Endothelial cell of umbilical vein (primary cell): ENCODE results near the gene LRRC32. TPM values are rescaled to one million over a fixed set of nuclear protein-coding genes. Genes with fewer than 3 reads are reported as not detected.

Experiments
- BruUV-seq: library from RNA; stranded (reverse); fragments of 400-500 nt; replicated peaks from 2 replicates; lab custom pipeline; 2021; lab: Mats Ljungman, UMichigan
- CTCF ChIA-PET: fragments of 300-600, 350-600 bp; sonication (Branson Sonifier 250); formaldehyde crosslinking; loops from one replicate; lab custom pipeline; 2021; ENCODE audit warnings: antibody characterized with exemption, inconsistent platforms; lab: Charles Lee
- POLR2A ChIA-PET: fragments of 300-600, 350-600 bp; sonication (Branson Sonifier 250); formaldehyde crosslinking; loops from one replicate; lab custom pipeline; 2021; ENCODE audit warnings: antibody characterized with exemption, inconsistent platforms; lab: Charles Lee
- DNase-seq: peaks from one replicate; pipeline ENCODE4 v3.0.0-alpha.2; 2011; ENCODE audit warnings: low read depth, low spot score
- FAIRE-seq: peaks from 2 replicates; lab custom pipeline; 2011; peaks lifted over from hg19 to GRCh38; lab: Jason Lieb, UNC
- H2AFZ ChIP-seq: 2 replicates; pipeline ENCODE4 v1.6.0; 2012; ENCODE audit warnings: low read depth, low read length, control low read depth, inconsistent platforms
- H3K27ac ChIP-seq: 2 replicates; pipeline ENCODE4 v1.5.1; 2011; ENCODE audit warnings: low read depth, mild to moderate bottlenecking, control low read depth, low read length, moderate library complexity; ENCODE audit not compliant: insufficient read depth
- H3K27me3 ChIP-seq, 2 experiments: 2 replicates each; pipeline versions ENCODE4 v1.6.0 to v1.6.1; 2011; ENCODE audit warnings: low read length in 2 of 2, mixed read lengths in 1 of 2; ENCODE audit not compliant: control insufficient read depth in 2 of 2, insufficient read depth in 2 of 2
- H3K36me3 ChIP-seq, 2 experiments: 2 replicates in 1 of 2; 3 replicates in 1 of 2; pipeline ENCODE4 v1.5.1; 2011; ENCODE audit warnings: low read length in 2 of 2, mild to moderate bottlenecking in 1 of 2, moderate library complexity in 1 of 2; ENCODE audit not compliant: control insufficient read depth in 2 of 2, insufficient read depth in 2 of 2; ENCODE audit errors: extremely low read depth in 1 of 2
- H3K4me1 ChIP-seq: 3 replicates; pipeline ENCODE4 v1.5.1; 2011; ENCODE audit warnings: mild to moderate bottlenecking, low read length; ENCODE audit not compliant: control insufficient read depth, insufficient read depth; ENCODE audit errors: extremely low read depth
- H3K4me2 ChIP-seq: 2 replicates; pipeline ENCODE4 v1.6.1; 2011; ENCODE audit warnings: low read length, control low read depth, mixed read lengths; ENCODE audit not compliant: insufficient read depth
- H3K4me3 ChIP-seq, 3 experiments: fragments of 200-600 bp in 1 of 3; sonication (generic), shearing (Covaris generic) in 1 of 3; replicated peaks in 1 of 3; 2 replicates each; pipeline ENCODE4 v1.5.1; 2011 to 2016; ENCODE audit warnings: control low read depth in 3 of 3, low read length in 3 of 3, mild to moderate bottlenecking in 2 of 3, inconsistent platforms in 1 of 3, low read depth in 1 of 3, moderate library complexity in 1 of 3; ENCODE audit not compliant: insufficient read depth in 1 of 3
- H3K79me2 ChIP-seq: 2 replicates; pipeline ENCODE4 v1.6.0; 2012; ENCODE audit warnings: low read length, inconsistent platforms; ENCODE audit not compliant: control insufficient read depth, insufficient read depth
- H3K9ac ChIP-seq: replicated peaks from 2 replicates; pipeline ENCODE3; 2011; ENCODE audit warnings: low read length, control low read depth; ENCODE audit not compliant: insufficient read depth; ENCODE audit errors: extremely low read depth
- H3K9me1 ChIP-seq: replicated peaks from 3 replicates; pipeline ENCODE4 v1.6.0; 2011; ENCODE audit warnings: mild to moderate bottlenecking, low read length; ENCODE audit not compliant: control insufficient read depth, insufficient read depth; ENCODE audit errors: extremely low read depth
- H3K9me3 ChIP-seq: replicated peaks from 2 replicates; pipeline ENCODE4 v1.5.1; 2012; ENCODE audit warnings: low read length, inconsistent platforms; ENCODE audit not compliant: control insufficient read depth, insufficient read depth
- H4K20me1 ChIP-seq: replicated peaks from 2 replicates; pipeline ENCODE3; 2011; ENCODE audit warnings: mild to moderate bottlenecking, low read length; ENCODE audit not compliant: control insufficient read depth, insufficient read depth; ENCODE audit errors: extremely low read depth
- CTCF ChIP-seq, 2 donors: IDR thresholded peaks; 1 replicate in 1 of 2; 2 replicates in 1 of 2; pipeline ENCODE4 v1.5.1; 2011; ENCODE audit warnings: low read length in 2 of 2, mild to moderate bottlenecking in 2 of 2, moderate library complexity in 2 of 2, control low read depth in 1 of 2, inconsistent platforms in 1 of 2, low read depth in 1 of 2; ENCODE audit not compliant: insufficient read depth in 1 of 2; ENCODE audit errors: extremely low read depth in 1 of 2
- EZH2 ChIP-seq: IDR thresholded peaks from 2 replicates; pipeline ENCODE4 v1.6.1; 2012; ENCODE audit warnings: borderline replicate concordance, low read depth, mild to moderate bottlenecking, moderate library complexity, low read length, inconsistent platforms; ENCODE audit not compliant: severe bottlenecking
- FOS ChIP-seq: IDR thresholded peaks from 2 replicates; pipeline ENCODE4 v1.6.1; 2011; ENCODE audit warnings: mild to moderate bottlenecking, low read length, moderate library complexity, borderline replicate concordance; ENCODE audit not compliant: insufficient read depth
- GATA2 ChIP-seq: IDR thresholded peaks from 2 replicates; pipeline ENCODE4 v1.7.0; 2011; ENCODE audit warnings: low read depth, mild to moderate bottlenecking, moderate library complexity, mixed read lengths, low read length; ENCODE audit not compliant: insufficient read length, insufficient read depth
- JUN ChIP-seq: IDR thresholded peaks from 2 replicates; pipeline ENCODE4 v1.6.1; 2011; ENCODE audit warnings: borderline replicate concordance, low read depth; ENCODE audit not compliant: insufficient read length, insufficient read depth
- MAX ChIP-seq: IDR thresholded peaks from 2 replicates; pipeline ENCODE4 v1.6.1; 2011; ENCODE audit not compliant: insufficient read depth, insufficient read length
- MYC ChIP-seq: IDR thresholded peaks from one replicate; pipeline ENCODE4 v1.6.1; 2011; ENCODE audit warnings: mild to moderate bottlenecking, low read depth, low read length
- POLR2A ChIP-seq: IDR thresholded peaks from 2 replicates; pipeline ENCODE4 v1.6.1; 2012; ENCODE audit warnings: low read depth, mild to moderate bottlenecking, control low read depth, low read length
- POLR2AphosphoS5 ChIP-seq: IDR thresholded peaks from 2 replicates; pipeline ENCODE4 v1.6.1; 2012; ENCODE audit warnings: low read depth, mild to moderate bottlenecking, control low read depth, low read length, moderate library complexity; ENCODE audit not compliant: insufficient read depth
- dilution Hi-C: fragments of 300-500 bp; cut with MboI; formaldehyde crosslinking; loops from one replicate; pipeline ENCODE4 v1.15.0; 2019; ENCODE audit warnings: low sequenced_read_pairs; ENCODE audit not compliant: extremely low pct_ligation_motif_present
- intact Hi-C: fragments of 100-400 bp; cut with micrococcal nuclease; formaldehyde crosslinking; loops from one replicate; pipeline ENCODE4 v1.10.0; 2022
- polyA plus RNA-seq, 4 experiments: library from polyadenylated mRNA; depleted of rRNA in 3 of 4; stranded (reverse) in 3 of 4; unstranded in 1 of 4; fragments of >200 nt; gene quantifications; 2 replicates each; pipeline versions ENCODE4 v1.2.1 to v1.2.3, GENCODE V29; 2011 to 2012; ENCODE audit warnings: missing spikeins in 1 of 4
- total RNA-seq: library from RNA; stranded (reverse); gene quantifications from 2 replicates; pipeline ENCODE4 v1.2.3, GENCODE V29; 2021

The LRRC32 gene
- total and polyA plus RNA-seq, 2 donors (not counting 3 experiments of a cell fraction or from before 2014, with no cell fraction given) = 77.2 to 117 TPM

- H2AFZ ChIP-seq = peak overlapping the region; percentile 46
- H3K4me3 ChIP-seq = no peak overlapping the region
- peak overlapping the region; percentile 7 for H3K27ac ChIP-seq
- ChIA-PET POLR2A (no interaction called here), CTCF (interaction anchor here (1.1 to 1.4 kb wide), 5 partner anchors 19 to 59 kb away, joined by 3 to 5 read pairs (median 3); no protein-coding TSS in a partner anchor)
- no peaks in the 10 kb centered on the region for H4K20me1 ChIP-seq
- H3K27me3 ChIP-seq = peaks cover 0 to 2% of the 10 kb centered on the region in 2 experiments
- H3K9ac ChIP-seq = no peak overlapping the region
- H3K9me3 ChIP-seq = no peaks in the 10 kb centered on the region
- H3K36me3 ChIP-seq = no peaks in the 10 kb centered on the region
- no TSS peak for BruUV-seq
- H3K4me2 ChIP-seq = no peak overlapping the region
- peak; percentile 62 for DNase-seq
- TF ChIP-seq POLR2AphosphoS5 = peak; percentile 39
- no peak for TF ChIP-seq MYC
- H3K9me1 ChIP-seq = no peaks in the 10 kb centered on the region
- dilution Hi-C loops (no loop called here), intact Hi-C loops (no loop called here)
- no peaks in the 10 kb centered on the region for H3K79me2 ChIP-seq
- H3K4me1 ChIP-seq = peaks cover 17% of the 10 kb centered on the region
- FAIRE-seq = no peak
Observed at GRCh38 chr11:76637491-76638269, 32.9 kb downstream of the LRRC32 start.

GRCh38 chr11:76636826-76637460 is 33.6 kb downstream of the LRRC32 start:
- POLR2A ChIA-PET = no interaction called here
- no peak overlapping the region for H3K9ac ChIP-seq
- TF ChIP-seq JUN (no peak), MAX (no peak), CTCF (IDR thresholded peaks at IDR 0.05; ENCODE audit: extremely low read depth in 1 of 2, insufficient read depth in 1 of 2, low read depth in 1 of 2, low read length in 2 of 2) (no peak), FOS (no peak), GATA2 (no peak), POLR2A (no peak), POLR2AphosphoS5 (no peak), EZH2 (no peak), MYC (no peak)

More at GRCh38 chr11:76636826-76637460, 33.6 kb downstream of the LRRC32 start:
- no peak overlapping the region for H3K4me3 ChIP-seq
- peaks cover 24% of the 10 kb centered on the region for H3K4me1 ChIP-seq
- no peaks in the 10 kb centered on the region for H3K9me3 ChIP-seq
- FAIRE-seq (peak; percentile 77), DNase-seq (no peak)
- no peaks in the 10 kb centered on the region for H3K9me1 ChIP-seq
- BruUV-seq = no TSS peak
- H3K27ac ChIP-seq = peak overlapping the region; percentile 7
- H3K36me3 ChIP-seq = no peaks in the 10 kb centered on the region
- H2AFZ ChIP-seq = peak overlapping the region; percentile 46
- CTCF ChIA-PET = interaction anchor here (1.2 to 1.6 kb wide), 4 partner anchors 20 to 58 kb away, joined by 3 to 5 read pairs (median 3); no protein-coding TSS in a partner anchor
- H4K20me1 ChIP-seq = no peaks in the 10 kb centered on the region
- no peaks in the 10 kb centered on the region for H3K79me2 ChIP-seq
- H3K27me3 ChIP-seq = no peaks in the 10 kb centered on the region
- no peak overlapping the region for H3K4me2 ChIP-seq
- dilution Hi-C loops = no loop called here
- intact Hi-C loops = no loop called here
